SK-N-SH (cell line): ENCODE measurements around the gene PRX. TPM values are rescaled to one million over a fixed set of nuclear protein-coding genes. Genes with fewer than 3 reads are reported as not detected.

Experiments
- CTCF ChIA-PET: fragments of 300-600, 350-600 bp; formaldehyde crosslinking; extraction: SDS; loops from one replicate; lab custom pipeline; 2021; lab: Yijun Ruan, JAX
- POLR2A ChIA-PET: fragments of 350-600 bp; sonication (Branson Sonifier 250); formaldehyde crosslinking; extraction: SDS; loops from one replicate; lab custom pipeline; 2020; ENCODE audit warnings: antibody characterized with exemption, inconsistent platforms; lab: Yijun Ruan, JAX
- DNase-seq: peaks from one replicate; pipeline ENCODE4 v3.0.0; 2012
- H2AFZ ChIP-seq: fragments of 200-600 bp; sonication (generic); 2 replicates; pipeline ENCODE4 v1.8.1; 2016; ENCODE audit warnings: antibody characterized with exemption, mild to moderate bottlenecking, low read depth
- H3F3A ChIP-seq: fragments of 200-600 bp; sonication (generic); replicated peaks from 2 replicates; pipeline ENCODE3; 2016; ENCODE audit warnings: antibody characterized with exemption, mild to moderate bottlenecking; ENCODE audit not compliant: insufficient read depth
- H3K27ac ChIP-seq, 2 experiments: fragments of 200-500 bp in 1 of 2; fragments of 200-600 bp in 1 of 2; sonication (Bioruptor generic) in 1 of 2; sonication (generic), shearing (Covaris generic) in 1 of 2; 2 replicates each; pipeline versions ENCODE4 v1.5.1 to v1.6.1; 2014 to 2016; ENCODE audit warnings: low read depth in 2 of 2, inconsistent platforms in 1 of 2, low read length in 1 of 2, mild to moderate bottlenecking in 1 of 2, mixed read lengths in 1 of 2
- H3K27me3 ChIP-seq: fragments of 200-600 bp; sonication (generic), shearing (Covaris generic); 2 replicates; pipeline ENCODE4 v1.6.1; 2016; ENCODE audit warnings: mixed run types; ENCODE audit not compliant: insufficient read depth
- H3K36me3 ChIP-seq, 2 experiments: fragments of 200-500 bp in 1 of 2; fragments of 200-600 bp in 1 of 2; sonication (Bioruptor generic) in 1 of 2; sonication (generic) in 1 of 2; replicated peaks in 1 of 2; 2 replicates each; pipeline versions ENCODE3 to v1.5.1; 2014 to 2016; ENCODE audit warnings: low read length in 1 of 2, mild to moderate bottlenecking in 1 of 2; ENCODE audit not compliant: insufficient read depth in 2 of 2, control insufficient read depth in 1 of 2
- H3K4me1 ChIP-seq, 2 experiments: fragments of 200-500 bp in 1 of 2; fragments of 200-600 bp in 1 of 2; sonication (Bioruptor generic) in 1 of 2; sonication (generic), shearing (Covaris generic) in 1 of 2; 2 replicates each; pipeline versions ENCODE4 v1.5.1 to v1.6.1; 2014 to 2016; ENCODE audit warnings: low read depth in 1 of 2, low read length in 1 of 2, mixed run types in 1 of 2; ENCODE audit not compliant: insufficient read depth in 2 of 2, control insufficient read depth in 1 of 2
- H3K4me2 ChIP-seq: fragments of 200-600 bp; sonication (generic), shearing (Covaris generic); 2 replicates; pipeline ENCODE4 v1.6.1; 2017; ENCODE audit warnings: mixed run types
- H3K4me3 ChIP-seq, 2 experiments: fragments of 200-500 bp in 1 of 2; fragments of 200-600 bp in 1 of 2; sonication (Bioruptor generic) in 1 of 2; sonication (generic), shearing (Covaris generic) in 1 of 2; 2 replicates each; pipeline versions ENCODE4 v1.5.1 to v1.8.1; 2014 to 2016; ENCODE audit warnings: low read depth in 2 of 2, inconsistent platforms in 1 of 2, low read length in 1 of 2, mild to moderate bottlenecking in 1 of 2, mixed read lengths in 1 of 2, moderate library complexity in 1 of 2
- H3K79me2 ChIP-seq: fragments of 200-600 bp; sonication (generic); 2 replicates; pipeline ENCODE4 v1.8.1; 2017; ENCODE audit warnings: mild to moderate bottlenecking; ENCODE audit not compliant: insufficient read depth
- H3K9ac ChIP-seq: fragments of 200-600 bp; sonication (generic); 2 replicates; pipeline ENCODE4 v1.6.1; 2017; ENCODE audit warnings: mixed run types
- H3K9me2 ChIP-seq: fragments of 200-600 bp; sonication (generic); 2 replicates; pipeline ENCODE4 v1.6.1; 2017; ENCODE audit warnings: mixed run types
- H3K9me3 ChIP-seq: fragments of 200-600 bp; sonication (generic); 2 replicates; pipeline ENCODE4 v1.6.1; 2017; ENCODE audit warnings: mixed run types, mild to moderate bottlenecking, moderate library complexity
- H4K20me1 ChIP-seq: fragments of 200-600 bp; sonication (generic); 2 replicates; pipeline ENCODE4 v1.6.1; 2017; ENCODE audit warnings: mild to moderate bottlenecking, mixed run types; ENCODE audit not compliant: insufficient read depth
- ELF1 ChIP-seq: IDR thresholded peaks from 2 replicates; pipeline ENCODE4 v1.4.0; 2012
- FOXJ3 ChIP-seq: sonication (generic); formaldehyde crosslinking; IDR thresholded peaks from 2 replicates; pipeline ENCODE4 v1.5.1; 2020; ENCODE audit warnings: mild to moderate bottlenecking, missing genetic modification reagents
- FOXM1 ChIP-seq: IDR thresholded peaks from 2 replicates; pipeline ENCODE4 v1.4.0; 2012; ENCODE audit warnings: low read depth, mild to moderate bottlenecking
- GABPA ChIP-seq: IDR thresholded peaks from 2 replicates; pipeline ENCODE4 v1.4.0; 2012; ENCODE audit warnings: low read depth, mild to moderate bottlenecking
- MEF2A ChIP-seq: IDR thresholded peaks from 2 replicates; pipeline ENCODE4 v1.4.0; 2012; ENCODE audit warnings: low read depth, borderline replicate concordance
- NFIC ChIP-seq: IDR thresholded peaks from 2 replicates; pipeline ENCODE4 v1.4.0; 2012; ENCODE audit warnings: borderline replicate concordance
- POLR2AphosphoS5 ChIP-seq: IDR thresholded peaks from 2 replicates; pipeline ENCODE4 v1.6.1; 2012; ENCODE audit warnings: low read depth, low read length
- RAD21 ChIP-seq: IDR thresholded peaks from 2 replicates; pipeline ENCODE4 v1.6.1; 2012; ENCODE audit warnings: mild to moderate bottlenecking, low read length
- RFX5 ChIP-seq: IDR thresholded peaks from 2 replicates; pipeline ENCODE4 v1.6.1; 2012; ENCODE audit warnings: mild to moderate bottlenecking, improper control_type of control experiment, low read length
- SIN3A ChIP-seq: IDR thresholded peaks from 2 replicates; pipeline ENCODE4 v1.6.1; 2012; ENCODE audit warnings: low read depth, mild to moderate bottlenecking, low read length, moderate library complexity, borderline replicate concordance
- SMC3 ChIP-seq: IDR thresholded peaks from 2 replicates; pipeline ENCODE4 v1.6.1; 2012; ENCODE audit warnings: low read depth, low read length, improper control_type of control experiment
- WGBS: methylation state at CpG from one replicate; pipeline ENCODE4 v1.1.6; 2017; ENCODE audit warnings: low lambda C conversion rate; 5-methylcytosine and 5-hydroxymethylcytosine counted together
- polyA plus RNA-seq, 3 experiments: library from polyadenylated mRNA; depleted of rRNA; stranded (reverse); fragments of >200 nt; gene quantifications; 2 replicates each; pipeline ENCODE4 v1.2.3, GENCODE V29; 2012
- TF ChIP-seq, protein P1 (sequence below): fragments of 150-350 bp; IDR thresholded peaks from 2 replicates; pipeline ENCODE4 v1.6.1; 2016; ENCODE audit warnings: mild to moderate bottlenecking, low read depth, low read length
- TF ChIP-seq, protein P2 (sequence below): fragments of 150-350 bp; IDR thresholded peaks from 2 replicates; pipeline ENCODE4 v1.6.1; 2017; ENCODE audit warnings: antibody characterized with exemption, low read length, low read depth, borderline replicate concordance

PRX gene
- polyA plus RNA-seq, 1 of the 3 experiments (the other 2 are of a cell fraction): 2.2 TPM

DNA sequence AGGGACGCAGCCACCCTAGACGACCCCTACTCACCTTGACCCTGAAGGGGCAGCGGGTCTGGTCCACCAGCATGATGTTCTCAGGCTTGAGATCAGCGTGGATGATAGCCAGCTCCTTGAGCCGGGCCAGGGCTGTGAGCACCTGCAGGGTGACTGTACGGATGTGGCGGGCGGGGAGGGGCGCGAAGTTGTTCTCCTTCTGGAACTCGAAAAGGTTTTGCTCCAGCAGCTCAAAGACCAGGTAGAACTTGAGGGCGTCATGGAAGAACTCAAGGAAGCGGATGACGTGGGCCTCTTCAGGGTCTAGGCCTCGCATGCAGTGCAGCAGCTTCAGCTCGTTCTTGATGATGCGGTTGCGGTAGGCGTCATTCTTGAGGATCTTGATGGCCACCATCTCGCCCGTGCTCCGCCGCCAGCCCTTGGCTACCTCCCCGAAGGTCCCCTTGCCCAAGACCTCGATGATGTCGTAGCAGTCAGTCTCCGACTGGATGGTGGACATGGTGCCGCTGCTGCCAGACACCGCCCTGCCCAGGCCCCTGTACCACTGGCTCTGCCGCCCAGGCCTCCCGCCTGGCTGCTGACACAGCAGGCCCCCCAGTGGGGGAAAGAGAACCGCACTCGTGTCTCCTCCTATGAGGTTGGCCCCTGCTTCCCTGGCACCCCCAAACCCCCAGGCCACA, 23.6 kb downstream of the PRX start:
- H3K27me3 ChIP-seq: no peaks in the 10 kb centered on the region
- POLR2A ChIA-PET: interaction anchor here (0.8 kb wide), 1 partner anchor 10 kb away, joined by 3 read pairs; no protein-coding TSS in a partner anchor
- CTCF ChIA-PET: no interaction called here
- H3K9ac ChIP-seq: no peak overlapping the region
- no peak overlapping the region for H3K4me3 ChIP-seq
- H3K9me2 ChIP-seq: no peaks in the 10 kb centered on the region
- 90% methylated on average over 26 of the region's 33 CpGs for WGBS
- no peaks in the 10 kb centered on the region for H4K20me1 ChIP-seq
- H3F3A ChIP-seq: no peaks in the 10 kb centered on the region
- no peak for DNase-seq
- no peaks in the 10 kb centered on the region for H3K79me2 ChIP-seq
- TF ChIP-seq ELF1 (no peak), FOXM1 (no peak)
- TF ChIP-seq, protein P1, sequence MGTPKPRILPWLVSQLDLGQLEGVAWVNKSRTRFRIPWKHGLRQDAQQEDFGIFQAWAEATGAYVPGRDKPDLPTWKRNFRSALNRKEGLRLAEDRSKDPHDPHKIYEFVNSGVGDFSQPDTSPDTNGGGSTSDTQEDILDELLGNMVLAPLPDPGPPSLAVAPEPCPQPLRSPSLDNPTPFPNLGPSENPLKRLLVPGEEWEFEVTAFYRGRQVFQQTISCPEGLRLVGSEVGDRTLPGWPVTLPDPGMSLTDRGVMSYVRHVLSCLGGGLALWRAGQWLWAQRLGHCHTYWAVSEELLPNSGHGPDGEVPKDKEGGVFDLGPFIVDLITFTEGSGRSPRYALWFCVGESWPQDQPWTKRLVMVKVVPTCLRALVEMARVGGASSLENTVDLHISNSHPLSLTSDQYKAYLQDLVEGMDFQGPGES: no peak
- no peaks in the 10 kb centered on the region for H3K9me3 ChIP-seq
- no peak overlapping the region for H3K4me2 ChIP-seq
- H2AFZ ChIP-seq: no peak overlapping the region
- H3K27ac ChIP-seq: no peak overlapping the region
- H3K4me1 ChIP-seq: no peaks in the 10 kb centered on the region
- H3K36me3 ChIP-seq: no peaks in the 10 kb centered on the region

DNA sequence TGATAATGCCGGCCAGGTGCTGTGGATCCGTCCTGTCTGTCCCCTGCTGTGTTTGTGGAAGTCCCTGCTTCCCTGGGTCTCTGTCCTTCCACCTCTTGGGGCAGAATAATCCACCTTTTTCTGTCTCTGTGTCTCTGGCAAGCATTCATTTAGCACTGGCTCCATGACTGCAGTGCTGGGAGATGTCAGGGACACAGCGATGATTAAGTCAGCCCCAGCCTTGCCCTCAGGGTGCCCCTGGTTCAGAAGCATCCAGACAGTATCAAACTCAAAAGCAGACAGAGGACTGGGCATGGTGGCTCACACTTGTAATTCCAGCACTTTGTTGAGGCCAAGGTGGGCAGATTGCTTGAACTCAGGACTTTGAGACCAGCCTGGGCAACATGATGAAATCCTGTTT, 24.7 kb downstream of the PRX start:
- H3K9ac ChIP-seq: no peak overlapping the region
- WGBS: 84% methylated on average over 3 of the region's 3 CpGs
- no peaks in the 10 kb centered on the region for H3K9me2 ChIP-seq
- no peaks in the 10 kb centered on the region for H4K20me1 ChIP-seq
- no peaks in the 10 kb centered on the region for H3K79me2 ChIP-seq
- H3F3A ChIP-seq: no peaks in the 10 kb centered on the region
- no peak for DNase-seq
- TF ChIP-seq SMC3: no peak
- no peak for TF ChIP-seq NFIC
- no peak for TF ChIP-seq POLR2AphosphoS5
- TF ChIP-seq GABPA: no peak
- TF ChIP-seq, protein P2, sequence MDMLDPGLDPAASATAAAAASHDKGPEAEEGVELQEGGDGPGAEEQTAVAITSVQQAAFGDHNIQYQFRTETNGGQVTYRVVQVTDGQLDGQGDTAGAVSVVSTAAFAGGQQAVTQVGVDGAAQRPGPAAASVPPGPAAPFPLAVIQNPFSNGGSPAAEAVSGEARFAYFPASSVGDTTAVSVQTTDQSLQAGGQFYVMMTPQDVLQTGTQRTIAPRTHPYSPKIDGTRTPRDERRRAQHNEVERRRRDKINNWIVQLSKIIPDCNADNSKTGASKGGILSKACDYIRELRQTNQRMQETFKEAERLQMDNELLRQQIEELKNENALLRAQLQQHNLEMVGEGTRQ: no peak
- no peak for TF ChIP-seq FOXJ3 (CRISPR knock-in tag)
- TF ChIP-seq SIN3A: no peak
- no peak for TF ChIP-seq MEF2A
- TF ChIP-seq RAD21: no peak
- TF ChIP-seq RFX5: no peak
- H2AFZ ChIP-seq: no peak overlapping the region
- H3K4me3 ChIP-seq: no peak overlapping the region
- ChIA-PET POLR2A (no interaction called here), CTCF (no interaction called here)
- H3K27ac ChIP-seq: no peak overlapping the region
- H3K4me1 ChIP-seq: no peaks in the 10 kb centered on the region
- no peak overlapping the region for H3K4me2 ChIP-seq
- H3K27me3 ChIP-seq: no peaks in the 10 kb centered on the region
- no peaks in the 10 kb centered on the region for H3K36me3 ChIP-seq
- H3K9me3 ChIP-seq: no peaks in the 10 kb centered on the region
